ENCODE data around the gene KBTBD12.

The KBTBD12 gene

DNA sequence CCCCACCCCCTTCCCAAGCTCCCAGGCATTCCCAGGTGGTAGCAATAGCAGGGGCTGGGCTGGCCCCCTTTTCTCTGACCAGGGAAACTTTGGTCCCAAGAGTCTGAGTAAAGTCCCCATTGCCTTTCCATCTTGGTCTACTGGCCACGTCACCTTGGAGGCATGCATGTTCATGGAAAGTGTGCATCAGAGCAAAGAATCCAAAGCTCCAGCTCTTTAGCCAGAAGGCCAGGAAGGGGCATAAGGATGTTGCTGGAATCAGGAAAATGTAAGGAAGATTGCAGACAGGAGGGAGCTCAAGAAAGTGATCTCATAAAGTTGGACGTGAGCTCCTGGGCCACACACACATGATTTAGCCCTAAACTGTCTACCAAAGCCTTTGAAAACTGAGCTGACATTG lies 63.6 kb downstream of the KBTBD12 start:
- H3K27ac ChIP-seq: no peak overlapping the region
- TF ChIP-seq, protein P1, sequence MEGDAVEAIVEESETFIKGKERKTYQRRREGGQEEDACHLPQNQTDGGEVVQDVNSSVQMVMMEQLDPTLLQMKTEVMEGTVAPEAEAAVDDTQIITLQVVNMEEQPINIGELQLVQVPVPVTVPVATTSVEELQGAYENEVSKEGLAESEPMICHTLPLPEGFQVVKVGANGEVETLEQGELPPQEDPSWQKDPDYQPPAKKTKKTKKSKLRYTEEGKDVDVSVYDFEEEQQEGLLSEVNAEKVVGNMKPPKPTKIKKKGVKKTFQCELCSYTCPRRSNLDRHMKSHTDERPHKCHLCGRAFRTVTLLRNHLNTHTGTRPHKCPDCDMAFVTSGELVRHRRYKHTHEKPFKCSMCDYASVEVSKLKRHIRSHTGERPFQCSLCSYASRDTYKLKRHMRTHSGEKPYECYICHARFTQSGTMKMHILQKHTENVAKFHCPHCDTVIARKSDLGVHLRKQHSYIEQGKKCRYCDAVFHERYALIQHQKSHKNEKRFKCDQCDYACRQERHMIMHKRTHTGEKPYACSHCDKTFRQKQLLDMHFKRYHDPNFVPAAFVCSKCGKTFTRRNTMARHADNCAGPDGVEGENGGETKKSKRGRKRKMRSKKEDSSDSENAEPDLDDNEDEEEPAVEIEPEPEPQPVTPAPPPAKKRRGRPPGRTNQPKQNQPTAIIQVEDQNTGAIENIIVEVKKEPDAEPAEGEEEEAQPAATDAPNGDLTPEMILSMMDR (conservative IDR thresholded peaks at IDR 0.05): no peak
- TF ChIP-seq ZFX (IDR thresholded peaks at IDR 0.05): no peak

DNA sequence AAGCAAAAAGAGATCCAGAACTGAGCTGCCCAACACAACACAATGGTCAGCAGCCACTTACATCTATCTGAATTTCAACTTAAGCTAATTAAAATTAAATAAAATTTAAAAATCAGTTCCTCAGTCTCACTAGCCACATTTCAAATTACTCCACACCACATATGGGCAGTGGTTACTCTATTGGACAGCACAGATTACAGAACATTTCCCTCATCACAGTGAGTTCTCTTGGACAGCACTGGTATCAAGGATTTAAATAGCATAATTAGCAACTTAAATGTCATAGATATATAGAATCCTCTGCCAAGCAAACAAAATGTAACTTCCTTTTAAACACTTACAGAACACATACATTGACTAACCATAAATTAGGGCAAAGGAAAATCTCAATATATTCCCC lies 64.4 kb downstream of the KBTBD12 start:
- H3K27ac ChIP-seq: no peak overlapping the region
- no peak for TF ChIP-seq ZFX (IDR thresholded peaks at IDR 0.05)
- TF ChIP-seq, protein P1 (conservative IDR thresholded peaks at IDR 0.05): no peak

DNA sequence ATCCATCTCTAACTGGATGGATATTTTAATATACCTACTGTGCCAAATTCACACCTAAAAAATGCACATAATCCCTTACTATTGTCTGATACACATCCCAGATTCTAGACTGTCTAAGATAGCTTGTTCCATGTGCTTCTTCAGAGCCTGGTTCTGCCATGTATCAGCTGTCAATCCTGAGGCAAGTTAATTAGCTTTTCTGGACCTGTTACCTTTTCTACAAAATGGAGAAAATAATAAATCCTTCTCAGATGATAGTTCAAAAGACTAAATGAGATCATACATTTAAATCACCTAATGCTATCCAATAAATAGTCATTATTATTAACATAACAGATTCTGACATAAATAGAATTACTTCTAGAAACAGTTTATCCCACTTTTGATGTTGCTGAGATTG lies 66.1 kb downstream of the KBTBD12 start:
- no peak overlapping the region for H3K27ac ChIP-seq
- TF ChIP-seq, protein P1 (conservative IDR thresholded peaks at IDR 0.05): no peak
- no peak for TF ChIP-seq ZFX (IDR thresholded peaks at IDR 0.05)

DNA sequence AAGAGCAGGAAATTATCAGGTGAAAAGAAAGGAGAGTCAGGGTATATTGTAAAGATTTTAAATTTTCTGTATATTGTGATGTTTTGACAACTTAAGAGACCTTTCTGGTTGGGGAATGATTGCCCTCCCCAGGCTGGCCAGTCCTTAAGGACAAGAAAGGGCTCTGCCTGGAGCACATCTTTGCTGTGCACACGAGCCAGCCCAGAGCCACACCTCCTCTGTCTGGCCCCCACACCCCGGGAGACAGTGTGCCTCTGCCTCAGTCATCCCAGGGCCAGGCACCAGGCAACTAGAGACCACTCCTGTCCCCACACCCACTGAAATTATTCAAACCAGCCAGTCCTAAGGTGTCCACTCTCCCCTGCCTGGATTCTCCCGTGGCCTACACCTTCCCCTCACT lies 67.1 kb downstream of the KBTBD12 start:
- TF ChIP-seq ZFX (IDR thresholded peaks at IDR 0.05): no peak
- TF ChIP-seq, protein P1 (conservative IDR thresholded peaks at IDR 0.05): no peak
- no peak overlapping the region for H3K27ac ChIP-seq

DNA sequence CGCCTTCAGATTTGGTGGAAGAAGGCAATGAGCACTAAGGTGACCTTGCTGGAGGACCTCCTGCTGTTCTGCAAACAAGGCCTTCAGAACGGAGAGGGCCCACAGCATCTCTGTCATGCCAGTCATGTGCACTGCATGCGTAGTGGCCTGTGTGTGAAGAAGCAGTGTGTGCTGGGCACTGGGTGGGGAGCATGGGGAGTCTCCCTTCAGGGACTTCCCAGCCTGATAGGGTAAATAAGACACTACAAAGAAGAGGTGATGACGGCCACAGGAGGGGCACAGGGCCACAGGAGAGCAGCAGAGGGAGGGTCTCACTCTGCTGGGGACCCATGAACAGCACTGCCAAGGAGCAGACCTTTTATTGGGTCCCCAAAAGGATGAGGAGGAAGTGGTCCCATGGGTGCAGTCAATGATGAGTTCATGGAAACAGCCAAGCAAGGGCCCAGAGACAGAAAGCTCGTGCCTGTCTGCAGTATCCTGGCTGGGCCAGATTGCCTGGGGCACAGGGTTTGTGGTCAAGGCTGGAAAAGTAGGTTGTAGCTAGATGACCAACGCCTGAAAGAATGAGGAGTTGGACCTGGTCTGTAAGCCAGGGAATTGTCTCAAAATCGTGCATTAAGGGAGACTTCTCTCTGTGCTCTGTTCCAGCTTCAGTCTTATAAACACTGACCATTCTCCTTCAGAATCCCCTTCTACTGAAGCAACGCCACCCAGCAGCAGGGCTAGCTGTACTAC lies 69.4 kb downstream of the KBTBD12 start:
- TF ChIP-seq ZFX (IDR thresholded peaks at IDR 0.05): no peak
- TF ChIP-seq, protein P1 (conservative IDR thresholded peaks at IDR 0.05): no peak
- no peak overlapping the region for H3K27ac ChIP-seq

DNA sequence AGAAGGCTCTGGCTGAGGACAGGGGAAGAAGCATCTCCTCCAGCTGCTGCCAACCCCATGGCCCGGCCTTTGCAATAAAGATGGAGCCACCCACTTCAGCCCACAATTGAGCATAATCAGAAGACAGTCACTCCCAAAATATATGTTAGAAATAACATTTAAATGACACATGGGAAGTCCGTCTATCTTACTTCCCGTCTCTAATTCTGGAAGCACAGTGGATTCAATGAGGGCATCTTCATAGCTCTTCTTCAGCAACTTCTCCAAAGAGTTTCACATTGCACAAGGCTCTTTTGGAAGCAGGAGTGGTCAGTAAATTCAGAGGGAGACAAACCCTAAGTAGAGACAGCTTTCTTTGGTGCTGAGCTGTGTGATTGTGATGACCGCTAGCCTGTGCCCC lies 70.2 kb downstream of the KBTBD12 start:
- TF ChIP-seq, protein P1 (conservative IDR thresholded peaks at IDR 0.05): no peak
- TF ChIP-seq ZFX (IDR thresholded peaks at IDR 0.05): no peak
- H3K27ac ChIP-seq: no peak overlapping the region

DNA sequence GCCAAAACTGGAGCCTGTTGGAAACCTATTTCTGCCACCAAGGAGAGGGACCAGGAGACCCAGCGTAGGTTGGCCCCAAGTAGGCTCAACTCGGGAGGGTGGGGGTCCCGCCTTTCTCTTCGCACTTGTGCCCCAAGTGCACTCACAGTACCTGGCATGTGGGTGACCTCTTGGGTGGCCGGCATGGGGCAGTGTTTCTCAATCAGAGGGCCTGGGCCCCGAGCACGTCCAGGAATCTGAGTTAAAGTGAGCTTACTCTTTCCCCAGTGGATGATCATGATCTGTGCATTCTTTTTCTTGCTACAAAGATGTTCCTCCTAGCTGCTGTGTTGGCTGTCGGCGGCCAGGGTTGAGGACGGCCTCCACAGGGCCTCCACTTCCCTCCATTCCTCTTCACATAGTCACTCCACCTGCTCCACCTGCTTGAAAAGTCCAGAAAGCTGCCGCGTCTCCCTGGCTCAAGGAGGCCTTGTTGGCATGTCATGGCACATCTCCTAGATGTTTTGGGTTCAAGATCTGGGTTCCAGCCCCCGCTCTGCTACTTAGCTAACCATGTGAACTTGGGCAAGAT lies 70.7 kb downstream of the KBTBD12 start:
- TF ChIP-seq, protein P1 (conservative IDR thresholded peaks at IDR 0.05): no peak
- TF ChIP-seq ZFX (IDR thresholded peaks at IDR 0.05): no peak
- no peak overlapping the region for H3K27ac ChIP-seq
